ENCODE data around the gene CRYBB1. TPM values are rescaled to one million over a fixed set of nuclear protein-coding genes. Genes with fewer than 3 reads are reported as not detected.

Gene CRYBB1
- total RNA-seq, 2 experiments from 2014 or later: 0.48 TPM; not detected in 1

DNA sequence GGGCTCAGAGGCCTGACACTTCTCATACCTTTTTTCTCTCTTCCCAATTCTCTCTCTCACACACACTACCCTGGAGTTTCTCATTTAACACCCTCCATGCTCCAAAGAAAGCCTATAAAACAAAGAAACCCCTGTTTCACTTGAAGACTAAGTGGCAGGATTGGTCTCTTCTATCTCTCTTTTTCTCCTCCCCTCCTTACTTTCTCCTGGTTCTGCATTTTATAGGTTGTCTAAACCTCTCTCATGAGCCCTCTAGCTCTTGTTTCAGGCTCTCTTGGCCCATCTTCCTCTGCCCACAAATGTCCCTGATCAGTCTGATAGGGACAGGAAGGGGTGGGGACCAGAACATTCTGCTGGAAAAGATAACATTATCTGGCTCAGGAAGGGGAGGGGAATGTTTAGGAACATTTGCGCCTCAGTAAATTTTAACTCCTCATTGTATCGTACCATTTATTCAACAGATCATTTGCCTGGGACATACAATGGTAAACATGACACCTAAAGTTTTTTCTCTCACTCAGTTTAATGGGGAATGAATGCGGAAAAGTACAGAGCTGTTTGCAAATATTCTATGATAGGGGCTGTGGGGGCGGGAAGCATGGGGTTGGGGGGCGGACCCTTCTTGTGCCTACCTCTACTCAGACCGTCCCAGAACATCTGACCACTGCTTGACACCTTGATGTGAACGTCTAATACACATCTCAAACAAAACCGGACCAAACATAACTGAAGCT lies 14.8 kb upstream of the CRYBB1 start:
- CTCF ChIA-PET: interaction anchor here (0.8 to 0.9 kb wide), 2 partner anchors 9 to 10 kb away, joined by 4 read pairs; no protein-coding TSS in a partner anchor
- POLR2A ChIA-PET: no interaction called here

DNA sequence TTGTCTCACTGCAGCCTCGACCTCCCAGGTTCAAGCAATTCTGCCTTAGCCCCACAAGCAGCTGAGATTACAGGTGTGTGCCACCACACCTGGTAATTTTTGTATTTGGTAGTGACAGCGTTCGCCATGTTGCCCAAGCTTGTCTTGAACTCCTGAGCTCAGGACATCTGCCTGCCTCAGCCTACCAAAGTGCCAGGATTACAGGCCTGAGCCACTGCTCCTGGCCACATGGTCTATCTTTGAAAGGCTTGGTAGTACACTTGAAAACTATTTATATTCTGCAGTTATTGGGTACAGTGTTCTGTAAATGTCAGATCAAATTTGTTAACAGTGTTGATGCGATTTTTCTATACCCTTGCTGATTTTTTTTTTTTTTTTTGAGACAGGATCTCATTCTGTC lies 13.5 kb upstream of the CRYBB1 start:
- H3K27me3 Mint-ChIP-seq: no peaks in the 10 kb centered on the region
- H3K9me3 Mint-ChIP-seq: no peaks in the 10 kb centered on the region
- CTCF ChIA-PET: no interaction called here
- H3K4me3 Mint-ChIP-seq: no peak overlapping the region
- POLR2A ChIA-PET: interaction anchor here (0.6 kb wide), 1 partner anchor 26 kb away, joined by 5 read pairs; the partner anchor contains the start of gene MIAT
- DNase-seq: no peak
- intact Hi-C loops (cut with micrococcal nuclease): no loop called here
- peaks cover 9% of the 10 kb centered on the region for H3K4me1 Mint-ChIP-seq (ENCODE audit: low read depth)
- no peaks in the 10 kb centered on the region for H3K36me3 Mint-ChIP-seq
- H3K27ac Mint-ChIP-seq: no peak overlapping the region

More for the DNA sequence above, 14.8 kb upstream of the CRYBB1 start:
- Mint-ChIP-seq H3K4me1 (ENCODE audit: low read depth) (peaks cover 7% of the 10 kb centered on the region), H3K27ac (no peak overlapping the region), H3K4me3 (no peak overlapping the region), H3K9me3 (no peaks in the 10 kb centered on the region), H3K36me3 (no peaks in the 10 kb centered on the region), H3K27me3 (no peaks in the 10 kb centered on the region)
- no peak for DNase-seq
- intact Hi-C loops (cut with micrococcal nuclease): no loop called here

DNA sequence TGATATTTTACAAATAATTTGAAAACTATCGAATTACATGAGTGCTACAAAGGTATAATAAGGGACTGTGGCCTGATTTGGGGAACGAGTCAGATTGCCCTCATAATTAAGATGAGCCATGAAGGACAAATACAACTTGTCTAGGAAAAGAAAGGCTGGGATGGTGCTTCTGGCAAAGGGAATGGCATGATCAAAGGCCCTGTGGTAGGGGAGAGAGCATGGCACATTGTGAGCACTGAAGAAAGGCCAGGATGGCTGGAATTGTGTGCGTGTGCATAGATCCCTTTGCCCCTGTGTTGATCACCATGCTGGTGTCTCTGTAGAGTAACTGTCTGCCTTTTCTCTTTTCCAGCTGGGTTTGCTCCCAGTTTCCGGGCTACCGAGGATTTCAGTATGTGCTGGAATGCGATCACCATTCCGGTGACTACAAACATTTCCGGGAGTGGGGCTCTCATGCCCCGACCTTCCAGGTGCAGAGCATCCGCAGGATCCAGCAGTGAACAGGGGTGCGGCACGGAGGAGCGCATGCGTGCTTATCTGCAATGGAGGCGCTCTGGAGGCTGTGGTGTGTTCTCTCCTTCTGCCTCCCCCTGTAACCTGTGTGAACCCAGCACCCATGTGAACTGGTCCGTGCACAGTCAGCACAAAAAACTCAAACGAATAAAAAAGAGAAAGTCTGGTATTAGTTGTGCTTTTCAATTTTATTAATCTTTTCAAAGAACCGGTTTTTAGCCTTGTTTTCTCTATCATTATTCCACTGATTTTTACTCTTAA lies 12.3 kb upstream of the CRYBB1 start:
- CTCF ChIA-PET: interaction anchor here (0.6 kb wide), 1 partner anchor 169 kb away, joined by 3 read pairs; no protein-coding TSS in a partner anchor
- POLR2A ChIA-PET: interaction anchor here (1.2 kb wide), 1 partner anchor 12 kb away, joined by 3 read pairs; no protein-coding TSS in a partner anchor
- DNase-seq: no peak
- Mint-ChIP-seq H3K9me3 (no peaks in the 10 kb centered on the region), H3K4me1 (ENCODE audit: low read depth) (peaks cover 9% of the 10 kb centered on the region), H3K27ac (no peak overlapping the region), H3K36me3 (no peaks in the 10 kb centered on the region), H3K4me3 (no peak overlapping the region), H3K27me3 (no peaks in the 10 kb centered on the region)
- intact Hi-C loops (cut with micrococcal nuclease): no loop called here

DNA sequence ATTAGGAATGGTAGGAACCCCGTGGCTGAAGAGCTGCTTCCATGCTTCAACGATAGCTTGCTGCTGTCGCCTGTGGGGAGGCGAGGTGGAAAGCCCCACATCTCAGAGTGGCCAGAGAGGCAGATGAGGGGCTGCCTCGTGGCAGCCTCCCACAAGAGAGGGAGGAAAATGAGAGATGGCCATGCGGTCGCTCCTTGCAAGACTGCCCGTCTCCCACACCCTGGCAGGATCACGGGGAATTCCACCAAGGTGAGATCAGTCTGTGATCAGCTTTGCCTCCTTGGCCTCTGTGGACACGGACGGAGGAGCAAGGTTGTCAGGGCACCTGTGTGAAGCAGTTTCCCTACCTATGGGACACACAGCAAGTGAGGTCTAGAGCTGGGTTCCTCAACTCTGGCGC lies 7.0 kb upstream of the CRYBB1 start:
- Mint-ChIP-seq H3K4me1 (ENCODE audit: low read depth) (peaks cover 3% of the 10 kb centered on the region), H3K27ac (no peak overlapping the region), H3K27me3 (no peaks in the 10 kb centered on the region), H3K36me3 (no peaks in the 10 kb centered on the region), H3K9me3 (peaks cover 3% of the 10 kb centered on the region), H3K4me3 (no peak overlapping the region)
- no peak for DNase-seq
- intact Hi-C loops (cut with micrococcal nuclease): no loop called here
- ChIA-PET CTCF (interaction anchor here (0.9 to 1.4 kb wide), 3 partner anchors 8 to 40 kb away, joined by 3 to 4 read pairs (median 4); no protein-coding TSS in a partner anchor), POLR2A (interaction anchor here (0.5 kb wide), 1 partner anchor 108 kb away, joined by 3 read pairs; no protein-coding TSS in a partner anchor)

- Mint-ChIP-seq H3K4me3 (no peak overlapping the region), H3K9me3 (peaks cover 3% of the 10 kb centered on the region), H3K27me3 (no peaks in the 10 kb centered on the region), H3K27ac (no peak overlapping the region), H3K4me1 (ENCODE audit: low read depth) (peaks cover 3% of the 10 kb centered on the region), H3K36me3 (no peaks in the 10 kb centered on the region)
- ChIA-PET CTCF (interaction anchor here (0.9 to 1.4 kb wide), 3 partner anchors 9 to 41 kb away, joined by 3 to 4 read pairs (median 4); no protein-coding TSS in a partner anchor), POLR2A (no interaction called here)
- intact Hi-C loops (cut with micrococcal nuclease): no loop called here
- DNase-seq: no peak
Measured at GRCh38 chr22:26623984-26624383, 6.2 kb upstream of the CRYBB1 start.

- no peaks in the 10 kb centered on the region for H3K4me1 Mint-ChIP-seq (ENCODE audit: low read depth)
- ChIA-PET POLR2A (no interaction called here), CTCF (no interaction called here)
- no peak within 1 kb of the TSS for H3K27ac Mint-ChIP-seq
- no peaks in the 10 kb centered on the region for H3K27me3 Mint-ChIP-seq
- intact Hi-C loops (cut with micrococcal nuclease): no loop called here
- H3K36me3 Mint-ChIP-seq: no peaks in the 10 kb centered on the region
- H3K9me3 Mint-ChIP-seq: peaks cover 3% of the 10 kb centered on the region
- DNase-seq: no peak
- H3K4me3 Mint-ChIP-seq: no peak within 1 kb of the TSS
Measured at GRCh38 chr22:26621663-26622062, 3.8 kb upstream of the CRYBB1 start, which contains the start of gene CRYBA4. Gene CRYBA4, plus strand, starts transcription at chr22:26621963. Its CDS starts 634 bp downstream, at chr22:26622597.

- no peaks in the 10 kb centered on the region for H3K36me3 Mint-ChIP-seq
- CTCF ChIA-PET: no interaction called here
- no peak overlapping the region for H3K4me3 Mint-ChIP-seq
- POLR2A ChIA-PET: no interaction called here
- peaks cover 3% of the 10 kb centered on the region for H3K9me3 Mint-ChIP-seq
- intact Hi-C loops (cut with micrococcal nuclease): no loop called here
- H3K27me3 Mint-ChIP-seq: no peaks in the 10 kb centered on the region
- no peak for DNase-seq
- H3K4me1 Mint-ChIP-seq (ENCODE audit: low read depth): no peaks in the 10 kb centered on the region
- H3K27ac Mint-ChIP-seq: no peak overlapping the region
Measured at GRCh38 chr22:26620197-26620596, 2.4 kb upstream of the CRYBB1 start.

- Mint-ChIP-seq H3K4me1 (ENCODE audit: low read depth) (no peaks in the 10 kb centered on the region), H3K27me3 (no peaks in the 10 kb centered on the region), H3K4me3 (no peak overlapping the region), H3K27ac (no peak overlapping the region), H3K9me3 (peaks cover 3% of the 10 kb centered on the region), H3K36me3 (no peaks in the 10 kb centered on the region)
- POLR2A ChIA-PET: no interaction called here
- CTCF ChIA-PET: no interaction called here
- DNase-seq: no peak
- intact Hi-C loops (cut with micrococcal nuclease): no loop called here
Measured at GRCh38 chr22:26619510-26619909, 1.7 kb upstream of the CRYBB1 start.

DNA sequence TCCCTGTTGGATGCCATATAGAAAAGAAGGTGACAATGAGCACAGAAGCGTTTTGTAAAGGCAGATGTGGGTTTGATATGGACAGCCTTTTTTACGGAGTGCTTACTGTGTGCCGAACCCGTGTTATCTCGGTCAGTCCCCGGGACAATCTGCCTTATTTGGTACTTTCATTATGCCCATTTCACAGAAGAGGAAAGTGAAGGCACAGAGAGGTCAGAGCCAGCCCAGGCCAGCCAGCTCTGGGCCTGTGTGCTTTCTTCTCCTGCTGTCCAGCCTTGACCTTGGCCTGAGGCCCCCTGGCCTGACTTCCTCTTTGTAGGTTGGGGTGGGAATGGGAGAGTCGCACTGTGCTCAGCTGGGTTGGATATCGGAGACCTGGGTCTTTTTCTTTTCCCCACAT lies 628 bp upstream of the CRYBB1 start:
- H3K9me3 Mint-ChIP-seq: no peaks in the 10 kb centered on the region
- POLR2A ChIA-PET: no interaction called here
- no peak overlapping the region for H3K27ac Mint-ChIP-seq
- no peaks in the 10 kb centered on the region for H3K36me3 Mint-ChIP-seq
- H3K4me3 Mint-ChIP-seq: no peak overlapping the region
- H3K27me3 Mint-ChIP-seq: no peaks in the 10 kb centered on the region
- DNase-seq: no peak
- intact Hi-C loops (cut with micrococcal nuclease): no loop called here
- CTCF ChIA-PET: no interaction called here
- no peaks in the 10 kb centered on the region for H3K4me1 Mint-ChIP-seq (ENCODE audit: low read depth)

DNA sequence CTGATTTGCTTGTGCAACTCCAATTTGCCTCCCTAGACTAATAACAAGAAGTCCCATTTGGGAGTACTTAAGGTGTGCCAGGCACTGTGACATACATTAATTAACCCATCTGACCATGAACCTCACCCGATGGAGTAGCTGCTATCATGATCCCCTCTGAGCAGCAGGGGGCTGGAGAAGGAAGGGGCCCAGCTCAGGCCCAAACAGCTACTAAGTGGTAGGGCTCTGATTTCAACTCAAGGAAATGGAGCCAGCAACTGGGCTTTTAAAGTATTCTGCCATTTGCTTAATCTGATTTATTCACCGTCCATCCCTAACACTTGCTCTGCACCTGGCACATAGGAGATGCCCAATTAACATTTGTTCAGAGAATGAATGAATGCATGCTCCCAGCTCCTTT lies 1.2 kb downstream of the CRYBB1 start:
- no peaks in the 10 kb centered on the region for H3K9me3 Mint-ChIP-seq
- no peaks in the 10 kb centered on the region for H3K4me1 Mint-ChIP-seq (ENCODE audit: low read depth)
- H3K27ac Mint-ChIP-seq: no peak overlapping the region
- DNase-seq: no peak
- H3K27me3 Mint-ChIP-seq: no peaks in the 10 kb centered on the region
- ChIA-PET POLR2A (no interaction called here), CTCF (no interaction called here)
- no peak overlapping the region for H3K4me3 Mint-ChIP-seq
- intact Hi-C loops (cut with micrococcal nuclease): no loop called here
- H3K36me3 Mint-ChIP-seq: no peaks in the 10 kb centered on the region

DNA sequence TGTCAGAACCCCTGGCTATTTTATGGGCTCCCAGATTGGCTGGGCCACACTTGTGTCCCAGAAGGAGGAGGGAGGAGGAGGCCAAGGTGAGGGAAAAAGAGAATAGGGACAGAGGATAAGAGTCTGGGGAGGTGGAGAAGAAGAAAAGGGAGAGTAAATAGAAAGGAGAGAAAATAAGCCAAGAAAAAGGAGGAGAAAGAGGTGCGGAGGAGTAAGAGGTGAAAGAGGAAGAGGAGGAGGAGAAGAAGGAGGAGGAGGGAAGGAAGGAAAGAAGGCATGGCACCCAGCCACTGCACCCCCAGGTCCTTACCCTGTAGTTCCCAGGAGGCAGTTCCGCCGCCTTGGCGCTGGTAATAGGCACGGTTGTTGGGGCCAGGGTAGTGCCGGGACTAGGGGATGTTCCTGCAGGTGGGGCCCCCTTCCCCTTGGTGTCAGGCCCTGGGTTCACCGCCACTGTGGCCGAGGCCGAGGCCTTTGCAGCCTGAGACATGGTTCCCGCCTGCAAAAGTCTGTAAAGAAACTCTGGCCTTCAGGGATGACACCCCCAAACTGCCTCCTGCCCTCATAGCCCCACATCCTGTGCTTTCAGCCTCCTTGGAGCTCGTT lies 1.9 kb downstream of the CRYBB1 start:
- ChIA-PET POLR2A (no interaction called here), CTCF (no interaction called here)
- H3K36me3 Mint-ChIP-seq: no peaks in the 10 kb centered on the region
- H3K4me3 Mint-ChIP-seq: no peak overlapping the region
- H3K9me3 Mint-ChIP-seq: no peaks in the 10 kb centered on the region
- H3K4me1 Mint-ChIP-seq (ENCODE audit: low read depth): no peaks in the 10 kb centered on the region
- no peaks in the 10 kb centered on the region for H3K27me3 Mint-ChIP-seq
- H3K27ac Mint-ChIP-seq: no peak overlapping the region
- intact Hi-C loops (cut with micrococcal nuclease): no loop called here
- DNase-seq: no peak

- POLR2A ChIA-PET: no interaction called here
Measured at GRCh38 chr22:26615149-26615548, 2.7 kb downstream of the CRYBB1 start.

More at GRCh38 chr22:26615149-26615548, 2.7 kb downstream of the CRYBB1 start:
- Mint-ChIP-seq H3K36me3 (no peaks in the 10 kb centered on the region), H3K9me3 (no peaks in the 10 kb centered on the region), H3K27ac (no peak overlapping the region), H3K4me3 (no peak overlapping the region), H3K4me1 (ENCODE audit: low read depth) (peaks cover 7% of the 10 kb centered on the region), H3K27me3 (no peaks in the 10 kb centered on the region)
- no peak for DNase-seq
- CTCF ChIA-PET: no interaction called here
- intact Hi-C loops (cut with micrococcal nuclease): no loop called here

All from activated CD4-positive, alpha-beta memory T cell treated with anti-CD3 and anti-CD28 coated beads for 36 hours (primary cell).